Thyroid gland (tissue), 4 donors: ENCODE data around the gene MIB2. TPM values are rescaled to one million over a fixed set of nuclear protein-coding genes. Genes with fewer than 3 reads are reported as not detected.
"Not testable (repeated sequence)": the region's sequence is repeated elsewhere in the genome, so short reads cannot be mapped to it uniquely, and the experiment has no call there.

Experiments
- DNase-seq, 2 donors: peaks; one replicate each; pipeline ENCODE4 v3.0.0-alpha.2; 2019
- H3K27ac ChIP-seq, 3 donors: fragments of 200-600 bp; sonication (generic); 1 replicate in 2 of 3; 2 replicates in 1 of 3; pipeline ENCODE4 v1.5.1; 2016 to 2019; ENCODE audit warnings: mild to moderate bottlenecking in 1 of 3, moderate library complexity in 1 of 3
- H3K27me3 ChIP-seq: fragments of 200-600 bp; sonication (generic); one replicate; pipeline ENCODE4 v1.5.1; 2019
- H3K36me3 ChIP-seq, 2 donors: fragments of 200-600 bp; sonication (generic); one replicate each; pipeline ENCODE4 v1.5.1; 2016 to 2019
- H3K4me1 ChIP-seq, 2 donors: fragments of 200-600 bp; sonication (generic); one replicate each; pipeline ENCODE4 v1.5.1; 2017 to 2019
- H3K4me3 ChIP-seq, 3 donors: fragments of 200-600 bp; sonication (generic); replicated peaks in 1 of 3; 1 replicate in 2 of 3; 2 replicates in 1 of 3; pipeline ENCODE4 v1.5.1; 2016; ENCODE audit warnings: mild to moderate bottlenecking in 1 of 3
- H3K9me3 ChIP-seq: fragments of 200-600 bp; sonication (generic); one replicate; pipeline ENCODE4 v1.5.1; 2017
- POLR2A ChIP-seq, 2 donors: fragments of 450-650 bp; IDR thresholded peaks; one replicate each; pipeline ENCODE4 v1.6.1; 2017; ENCODE audit warnings: antibody characterized with exemption in 2 of 2, mild to moderate bottlenecking in 2 of 2, moderate library complexity in 1 of 2
- WGBS, 2 donors: methylation state at CpG; one replicate each; pipeline ENCODE4 v1.1.5; 2017; 5-methylcytosine and 5-hydroxymethylcytosine counted together
- intact Hi-C: fragments of 100-400 bp; cut with DNase I; formaldehyde crosslinking; loops from one replicate; pipeline ENCODE4 v1.15.1; 2023
- total RNA-seq, 4 donors: library from RNA; depleted of rRNA; stranded (reverse); fragments of >200 nt; gene quantifications; one replicate each; pipeline ENCODE4 v1.2.3, GENCODE V29; 2016
- TF ChIP-seq, protein P1 (sequence below), 6 experiments: fragments of 200-600 bp in 3 of 6; fragments of 450-650 bp in 3 of 6; sonication (generic) in 3 of 6; IDR thresholded peaks; one replicate each; pipeline ENCODE4 v1.5.1; 2016 to 2019; ENCODE audit warnings: antibody characterized with exemption in 6 of 6, mild to moderate bottlenecking in 2 of 6, inconsistent platforms in 1 of 6, moderate library complexity in 1 of 6

MIB2 gene
- total RNA-seq, 4 donors from 2014 or later: 54.6 to 110 (median 86.4) TPM

DNA sequence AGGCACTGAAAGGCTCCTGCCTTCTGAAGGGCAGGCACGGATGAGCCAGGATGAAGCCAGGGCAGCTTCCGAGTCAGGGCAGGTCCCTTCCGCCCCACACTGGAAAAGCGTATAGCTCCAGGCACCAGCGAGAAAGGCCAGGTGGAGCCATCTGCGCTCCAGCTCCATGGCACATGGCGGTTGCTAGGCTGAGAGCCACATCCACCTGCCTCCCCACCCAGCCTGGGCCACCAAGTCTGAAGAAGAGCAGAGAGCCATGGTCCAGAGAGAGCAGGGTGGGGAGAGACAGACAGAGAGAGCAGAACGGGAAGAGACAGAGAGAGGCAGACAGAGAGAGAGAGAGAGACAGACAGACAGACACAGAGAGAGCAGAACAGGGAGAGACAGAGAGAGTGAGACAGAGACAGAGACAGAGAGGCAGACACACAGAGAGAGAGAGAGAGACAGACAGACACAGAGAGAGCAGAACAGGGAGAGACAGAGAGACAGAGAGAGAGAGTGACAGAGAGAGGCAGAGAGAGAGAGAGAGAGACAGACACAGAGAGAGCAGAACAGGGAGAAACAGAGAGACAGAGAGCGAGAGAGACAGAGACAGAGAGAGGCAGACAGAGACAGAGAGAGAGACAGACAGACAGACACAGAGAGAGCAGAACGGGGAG is 20.6 kb upstream of the MIB2 start:
- no peaks in the 10 kb centered on the region for H3K27me3 ChIP-seq
- no peak overlapping the region for H3K4me3 ChIP-seq
- 57 to 75% methylated on average over 8 to 10 of the region's 10 CpGs for WGBS, 2 donors
- TF ChIP-seq, protein P1, sequence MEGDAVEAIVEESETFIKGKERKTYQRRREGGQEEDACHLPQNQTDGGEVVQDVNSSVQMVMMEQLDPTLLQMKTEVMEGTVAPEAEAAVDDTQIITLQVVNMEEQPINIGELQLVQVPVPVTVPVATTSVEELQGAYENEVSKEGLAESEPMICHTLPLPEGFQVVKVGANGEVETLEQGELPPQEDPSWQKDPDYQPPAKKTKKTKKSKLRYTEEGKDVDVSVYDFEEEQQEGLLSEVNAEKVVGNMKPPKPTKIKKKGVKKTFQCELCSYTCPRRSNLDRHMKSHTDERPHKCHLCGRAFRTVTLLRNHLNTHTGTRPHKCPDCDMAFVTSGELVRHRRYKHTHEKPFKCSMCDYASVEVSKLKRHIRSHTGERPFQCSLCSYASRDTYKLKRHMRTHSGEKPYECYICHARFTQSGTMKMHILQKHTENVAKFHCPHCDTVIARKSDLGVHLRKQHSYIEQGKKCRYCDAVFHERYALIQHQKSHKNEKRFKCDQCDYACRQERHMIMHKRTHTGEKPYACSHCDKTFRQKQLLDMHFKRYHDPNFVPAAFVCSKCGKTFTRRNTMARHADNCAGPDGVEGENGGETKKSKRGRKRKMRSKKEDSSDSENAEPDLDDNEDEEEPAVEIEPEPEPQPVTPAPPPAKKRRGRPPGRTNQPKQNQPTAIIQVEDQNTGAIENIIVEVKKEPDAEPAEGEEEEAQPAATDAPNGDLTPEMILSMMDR (IDR thresholded peaks at IDR 0.05): no peak
- no peak for TF ChIP-seq POLR2A (IDR thresholded peaks at IDR 0.05)
- intact Hi-C loops: no loop called here
- no peaks in the 10 kb centered on the region for H3K36me3 ChIP-seq
- DNase-seq: no peak
- H3K4me1 ChIP-seq: peaks cover 3 to 26% of the 10 kb centered on the region in 2 donors
- no peak overlapping the region for H3K27ac ChIP-seq
- no peaks in the 10 kb centered on the region for H3K9me3 ChIP-seq

DNA sequence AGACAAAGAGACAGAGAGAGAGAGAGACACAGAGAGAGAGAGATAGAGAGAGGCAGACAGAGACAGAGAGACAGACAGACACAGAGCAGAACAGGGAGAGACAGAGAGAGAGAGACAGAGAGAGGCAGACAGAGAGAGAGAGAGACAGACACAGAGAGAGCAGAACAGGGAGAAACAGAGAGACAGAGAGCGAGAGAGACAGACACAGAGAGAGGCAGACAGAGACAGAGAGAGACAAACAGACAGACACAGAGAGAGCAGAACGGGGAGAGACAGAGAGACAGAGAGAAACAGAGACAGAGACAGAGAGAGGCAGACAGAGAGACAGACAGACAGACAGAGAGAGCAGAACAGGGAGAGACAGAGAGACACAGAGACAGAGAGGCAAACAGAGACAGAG is 20.0 kb upstream of the MIB2 start:
- H3K4me3 ChIP-seq, intact Hi-C loops, H3K9me3 ChIP-seq, H3K27ac ChIP-seq, H3K36me3 ChIP-seq, H3K27me3 ChIP-seq, DNase-seq: not testable (repeated sequence)
- WGBS, 2 donors: 72 to 89% methylated on average over 2 of the region's 2 CpGs
- H3K4me1 ChIP-seq: peaks cover 5 to 28% of the 10 kb centered on the region in 2 donors

DNA sequence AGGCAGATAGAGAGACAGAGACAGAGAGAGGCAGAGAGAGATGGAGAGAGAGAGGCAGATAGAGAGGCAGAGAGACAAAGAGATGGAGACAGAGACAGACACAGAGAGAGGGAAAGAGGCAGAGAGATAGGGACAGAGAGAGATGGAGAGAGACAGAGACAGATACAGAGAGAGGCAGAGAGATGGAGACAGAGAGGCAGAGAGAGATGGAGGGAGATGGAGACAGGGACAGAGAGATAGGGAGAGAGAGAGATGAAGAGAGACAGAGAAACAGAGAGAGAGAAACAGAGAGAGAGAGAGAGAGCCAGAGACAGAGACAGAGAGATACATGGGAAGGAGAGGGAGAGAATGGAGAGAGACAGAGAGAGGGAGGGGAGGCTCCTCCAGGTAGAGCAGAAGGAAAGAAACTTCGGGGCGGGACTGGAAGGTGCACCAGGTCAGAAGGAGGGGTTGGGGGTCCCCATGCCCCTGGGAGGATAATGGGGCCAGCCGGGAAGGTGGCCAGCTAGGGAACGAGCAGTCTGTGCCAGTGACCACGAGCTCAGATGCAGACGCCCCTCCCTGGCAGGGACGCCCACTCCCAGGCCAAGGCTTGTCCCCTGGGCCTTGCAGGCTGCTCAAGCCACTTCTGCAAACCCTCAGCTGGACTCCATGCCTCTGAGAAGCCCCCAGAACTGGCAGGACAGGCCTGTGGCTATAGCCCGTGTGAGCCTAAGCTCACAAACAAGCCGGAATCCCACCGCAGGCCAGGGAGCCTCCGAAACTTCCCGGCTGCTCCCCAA is 18.6 kb upstream of the MIB2 start:
- WGBS, 2 donors: 31 to 41% methylated on average over 7 to 8 of the region's 12 CpGs
- Histone ChIP-seq H3K27me3 (no peaks in the 10 kb centered on the region), H3K4me3 (no peak overlapping the region), H3K9me3 (no peaks in the 10 kb centered on the region), H3K4me1 (peaks cover 10 to 35% of the 10 kb centered on the region in 2 donors), H3K27ac (no peak overlapping the region), H3K36me3 (no peaks in the 10 kb centered on the region)
- no peak for DNase-seq
- TF ChIP-seq POLR2A (IDR thresholded peaks at IDR 0.05): no peak
- TF ChIP-seq, protein P1 (IDR thresholded peaks at IDR 0.05): no peak
- intact Hi-C loops: no loop called here

DNA sequence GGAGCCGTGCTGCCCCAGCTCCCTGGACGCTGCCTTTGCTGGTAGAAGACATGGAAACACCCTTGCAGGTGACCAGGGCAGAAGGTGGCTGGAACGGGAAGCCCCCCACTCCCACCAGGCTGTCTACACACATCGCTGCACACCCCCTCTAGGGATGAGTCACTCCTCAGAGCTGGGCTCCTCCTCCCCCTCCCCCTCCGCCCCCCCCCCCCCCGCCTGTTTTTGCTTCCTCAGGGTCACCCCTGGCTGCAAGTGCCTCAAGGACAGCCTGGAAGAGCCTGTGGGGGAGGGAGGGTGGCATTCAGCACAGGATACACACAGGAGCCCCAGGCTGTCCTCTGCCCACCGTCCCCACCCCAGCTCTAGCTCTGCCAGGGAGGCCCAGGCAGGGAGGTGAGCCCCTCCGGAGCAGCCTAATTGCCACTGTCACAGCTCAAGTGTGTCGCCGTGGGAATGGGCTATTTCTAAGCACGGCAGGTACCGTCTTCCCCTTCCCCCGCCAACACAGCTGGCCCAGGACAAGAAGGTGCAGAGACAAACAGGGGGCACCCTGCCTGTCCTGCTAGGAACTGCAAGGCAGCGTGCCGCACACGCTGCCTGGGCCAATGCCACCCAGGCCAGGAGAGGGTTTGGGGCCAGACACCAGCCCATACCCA is 17.9 kb upstream of the MIB2 start:
- peak; percentile 25 to 32 for DNase-seq
- no peaks in the 10 kb centered on the region for H3K9me3 ChIP-seq
- 16 to 24% methylated on average over 9 to 15 of the region's 16 CpGs for WGBS, 2 donors
- no peak overlapping the region for H3K27ac ChIP-seq
- TF ChIP-seq, protein P1 (IDR thresholded peaks at IDR 0.05): peak in 2 of 6 experiments; percentile 11 to 26
- TF ChIP-seq POLR2A (IDR thresholded peaks at IDR 0.05): no peak
- no peaks in the 10 kb centered on the region for H3K27me3 ChIP-seq
- no peaks in the 10 kb centered on the region for H3K36me3 ChIP-seq
- H3K4me3 ChIP-seq: no peak overlapping the region
- H3K4me1 ChIP-seq: peaks cover 10 to 35% of the 10 kb centered on the region in 2 donors
- intact Hi-C loops: no loop called here

DNA sequence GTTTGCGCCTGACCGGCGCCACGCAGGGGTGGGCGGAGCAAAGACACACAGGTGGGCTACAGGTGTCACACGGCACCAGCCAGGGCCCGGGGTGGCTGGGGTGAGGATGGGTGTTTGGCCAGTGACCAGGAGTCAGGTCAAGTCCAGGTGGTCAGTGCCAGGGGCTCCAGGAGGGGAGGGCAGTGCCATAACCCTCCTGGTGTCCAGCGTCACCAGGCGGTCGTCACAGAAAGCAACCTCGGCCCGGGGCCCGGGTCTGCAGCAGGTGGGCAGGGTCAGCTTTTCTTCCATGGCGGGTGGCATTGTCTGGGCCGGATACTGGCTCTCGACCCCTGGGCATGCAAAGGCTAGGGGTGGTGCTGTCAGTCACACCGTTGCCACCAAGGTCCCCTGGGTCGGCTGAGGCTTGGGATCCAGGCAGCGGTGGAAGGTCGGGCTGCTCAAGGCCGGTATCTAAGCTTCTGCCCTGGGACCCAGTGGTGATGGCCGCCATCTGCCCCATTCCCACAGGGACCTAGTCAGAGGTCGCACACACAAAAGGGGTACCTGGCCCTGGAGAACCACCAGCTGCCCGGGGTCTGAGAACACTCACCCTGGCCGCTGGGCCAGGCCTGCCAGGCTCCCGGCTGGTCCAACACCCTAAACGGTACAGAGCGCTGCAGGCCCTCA is 17.1 kb upstream of the MIB2 start:
- no peak for DNase-seq
- Histone ChIP-seq H3K9me3 (no peaks in the 10 kb centered on the region), H3K27me3 (no peaks in the 10 kb centered on the region), H3K36me3 (no peaks in the 10 kb centered on the region), H3K27ac (no peak overlapping the region), H3K4me3 (no peak overlapping the region), H3K4me1 (peaks cover 10 to 35% of the 10 kb centered on the region in 2 donors)
- WGBS, 2 donors: 90 to 91% methylated on average over 22 to 24 of the region's 28 CpGs
- intact Hi-C loops: no loop called here
- TF ChIP-seq, protein P1 (IDR thresholded peaks at IDR 0.05): no peak
- no peak for TF ChIP-seq POLR2A (IDR thresholded peaks at IDR 0.05)
